SK-N-MC (cell line): ENCODE results near the gene TACC2.

Experiments
- EZH2 ChIP-seq: fragments of 200-600 bp; sonication (generic); IDR thresholded peaks from one replicate; pipeline ENCODE4 v1.6.1; 2017; ENCODE audit warnings: antibody characterized with exemption
- POLR2AphosphoS5 ChIP-seq: IDR thresholded peaks from 2 replicates; pipeline ENCODE4 v1.6.1; 2012; ENCODE audit warnings: mild to moderate bottlenecking, low read depth, low read length, borderline replicate concordance

GRCh38 chr10:122010405-122011050 lies 21.6 kb downstream of the TACC2 start:
- no peak for TF ChIP-seq POLR2AphosphoS5
- no peak for TF ChIP-seq EZH2
